Smooth muscle cell (in vitro differentiated cells): Measurements from ENCODE around the gene DOCK10. TPM values are rescaled to one million over a fixed set of nuclear protein-coding genes. Genes with fewer than 3 reads are reported as not detected.

Experiments used
- DNase-seq: peaks from one replicate; lab custom pipeline; 2025; ENCODE audit not compliant: unreplicated experiment; lab: John Stamatoyannopoulos, UW
- H2AFZ ChIP-seq: fragments of 200-600 bp; sonication (generic); 2 replicates; pipeline ENCODE4 v1.6.0; 2016; ENCODE audit warnings: antibody characterized with exemption, low read depth, mild to moderate bottlenecking
- H3F3A ChIP-seq: fragments of 200-600 bp; sonication (generic); 2 replicates; pipeline ENCODE4 v1.6.0; 2017; ENCODE audit warnings: antibody characterized with exemption, low read depth
- H3K27ac ChIP-seq: fragments of 200-600 bp; sonication (generic); 2 replicates; pipeline ENCODE4 v1.5.1; 2016; ENCODE audit warnings: low read depth, mild to moderate bottlenecking
- H3K27me3 ChIP-seq: fragments of 200-600 bp; sonication (generic); 2 replicates; pipeline ENCODE4 v1.6.1; 2016; ENCODE audit warnings: low read depth, mild to moderate bottlenecking
- H3K36me3 ChIP-seq: fragments of 200-600 bp; sonication (generic); 2 replicates; pipeline ENCODE4 v1.5.1; 2016; ENCODE audit warnings: low read depth
- H3K4me1 ChIP-seq: fragments of 200-600 bp; sonication (generic); 2 replicates; pipeline ENCODE4 v1.5.1; 2016; ENCODE audit warnings: low read depth
- H3K4me2 ChIP-seq: fragments of 200-600 bp; sonication (generic); 2 replicates; pipeline ENCODE4 v1.6.0; 2016; ENCODE audit warnings: mild to moderate bottlenecking
- H3K4me3 ChIP-seq: fragments of 200-600 bp; sonication (generic); 2 replicates; pipeline ENCODE4 v1.5.1; 2016; ENCODE audit warnings: mild to moderate bottlenecking
- H3K79me2 ChIP-seq: fragments of 200-600 bp; sonication (generic); 2 replicates; pipeline ENCODE4 v1.6.0; 2016; ENCODE audit warnings: low read depth, mild to moderate bottlenecking
- H3K9ac ChIP-seq: fragments of 200-600 bp; sonication (generic); 2 replicates; pipeline ENCODE4 v1.6.0; 2016; ENCODE audit warnings: low read depth
- H3K9me3 ChIP-seq: fragments of 200-600 bp; sonication (generic); replicated peaks from 2 replicates; pipeline ENCODE4 v1.5.1; 2016; ENCODE audit warnings: low read depth
- H4K20me1 ChIP-seq: fragments of 200-600 bp; sonication (generic); 2 replicates; pipeline ENCODE4 v1.6.0; 2016; ENCODE audit warnings: low read depth
- CTCF ChIP-seq: fragments of 200-600 bp; sonication (generic); IDR thresholded peaks from 2 replicates; pipeline ENCODE4 v1.5.1; 2017; ENCODE audit warnings: borderline replicate concordance, mild to moderate bottlenecking, antibody characterized with exemption; ENCODE audit not compliant: insufficient read depth, poor library complexity, severe bottlenecking
- WGBS: methylation state at CpG from one replicate; pipeline ENCODE4 v1.1.7; 2016; ENCODE audit warnings: low lambda C conversion rate; 5-methylcytosine and 5-hydroxymethylcytosine counted together
- polyA plus RNA-seq: library from polyadenylated mRNA; unstranded; fragments of >200 nt; fragmentation: Nextera tagmentation; extraction: Ambion mirVana; gene quantifications from 2 replicates; pipeline ENCODE4 v1.2.1, GENCODE V29; 2016
- total RNA-seq: library from RNA; depleted of rRNA; stranded (reverse); fragments of >200 nt; gene quantifications from 2 replicates; pipeline ENCODE4 v1.2.3, GENCODE V29; 2014

The DOCK10 gene
- total and polyA plus RNA-seq, 2 experiments from 2014 or later, result 0.04 TPM; not detected in 1

- Histone ChIP-seq H3K27ac (no peak overlapping the region), H3K4me2 (no peak overlapping the region), H3K36me3 (no peaks in the 10 kb centered on the region), H3K9ac (no peak overlapping the region), H2AFZ (no peak overlapping the region), H3K4me1 (peaks cover 8% of the 10 kb centered on the region), H3F3A (no peaks in the 10 kb centered on the region), H3K27me3 (no peaks in the 10 kb centered on the region), H4K20me1 (no peaks in the 10 kb centered on the region), H3K9me3 (no peaks in the 10 kb centered on the region), H3K4me3 (no peak overlapping the region), H3K79me2 (no peaks in the 10 kb centered on the region)
- 94% methylated on average over 3 of the region's 3 CpGs for WGBS
- DNase-seq, result no peak
- no peak for TF ChIP-seq CTCF
Observed at GRCh38 chr2:224958873-224959272, 83.4 kb downstream of the DOCK10 start.

GRCh38 chr2:224958462-224958857, 83.8 kb downstream of the DOCK10 start:
- Histone ChIP-seq H3K9me3 (no peaks in the 10 kb centered on the region), H3K27ac (no peak overlapping the region), H3K9ac (no peak overlapping the region), H2AFZ (no peak overlapping the region), H3K27me3 (no peaks in the 10 kb centered on the region), H3K36me3 (no peaks in the 10 kb centered on the region), H3K4me3 (no peak overlapping the region), H3F3A (no peaks in the 10 kb centered on the region), H3K79me2 (no peaks in the 10 kb centered on the region), H3K4me2 (no peak overlapping the region), H3K4me1 (peaks cover 8% of the 10 kb centered on the region), H4K20me1 (no peaks in the 10 kb centered on the region)
- 66% methylated on average over 3 of the region's 3 CpGs for WGBS
- no peak for TF ChIP-seq CTCF
- no peak for DNase-seq

GRCh38 chr2:224957540-224958461, 84.5 kb downstream of the DOCK10 start:
- Histone ChIP-seq H3K36me3 (no peaks in the 10 kb centered on the region), H3K4me1 (peaks cover 8% of the 10 kb centered on the region), H3K4me3 (no peak overlapping the region), H3F3A (no peaks in the 10 kb centered on the region), H3K79me2 (no peaks in the 10 kb centered on the region), H3K27ac (no peak overlapping the region), H3K27me3 (no peaks in the 10 kb centered on the region), H2AFZ (no peak overlapping the region), H3K9me3 (no peaks in the 10 kb centered on the region), H3K9ac (no peak overlapping the region), H4K20me1 (no peaks in the 10 kb centered on the region), H3K4me2 (no peak overlapping the region)
- WGBS, result 89% methylated on average over 8 of the region's 8 CpGs
- DNase-seq, result no peak
- no peak for TF ChIP-seq CTCF
